Nephron (organoid): ENCODE measurements around the gene MRPL19.

Source experiments
- H3K27ac Mint-ChIP-seq, 3 experiments: 2 replicates each; pipeline ENCODE4 v1.8.0; 2020; ENCODE audit warnings: mixed read lengths in 3 of 3, mild to moderate bottlenecking in 2 of 3, moderate library complexity in 1 of 3
- H3K27me3 Mint-ChIP-seq: 2 replicates; pipeline ENCODE4 v1.8.0; 2021; ENCODE audit warnings: low read depth, mild to moderate bottlenecking, moderate library complexity, mixed read lengths
- H3K36me3 Mint-ChIP-seq: 2 replicates; pipeline ENCODE4 v1.8.0; 2020; ENCODE audit warnings: low read depth, mixed read lengths
- H3K4me1 Mint-ChIP-seq: 2 replicates; pipeline ENCODE4 v1.8.0; 2020; ENCODE audit warnings: mixed read lengths
- H3K4me3 Mint-ChIP-seq, 3 experiments: 2 replicates each; pipeline ENCODE4 v1.8.0; 2020; ENCODE audit warnings: mild to moderate bottlenecking in 3 of 3, mixed read lengths in 3 of 3, moderate library complexity in 2 of 3
- H3K9me3 Mint-ChIP-seq: 2 replicates; pipeline ENCODE4 v1.8.0; 2020; ENCODE audit warnings: mixed read lengths
- CTCF ChIP-seq, 3 experiments: fragments of 200-600 bp; sonication (generic); IDR thresholded peaks; one replicate each; pipeline ENCODE4 v1.5.0; 2021; ENCODE audit warnings: antibody characterized with exemption in 3 of 3; ENCODE audit not compliant: unreplicated experiment in 3 of 3

The MRPL19 gene

GRCh38 chr2:75602724-75603342 lies 43.8 kb upstream of the MRPL19 start:
- Mint-ChIP-seq H3K4me1 (peaks cover 10% of the 10 kb centered on the region), H3K36me3 (no peaks in the 10 kb centered on the region), H3K4me3 (no peak overlapping the region), H3K27me3 (peaks cover 5% of the 10 kb centered on the region), H3K27ac (no peak overlapping the region), H3K9me3 (no peaks in the 10 kb centered on the region)
- TF ChIP-seq CTCF (IDR thresholded peaks at IDR 0.05; ENCODE audit: unreplicated experiment in 3 of 3), result no peak

GRCh38 chr2:75603477-75603876 lies 43.1 kb upstream of the MRPL19 start:
- Mint-ChIP-seq H3K4me1 (peaks cover 15% of the 10 kb centered on the region), H3K27ac (no peak overlapping the region), H3K27me3 (peaks cover 5% of the 10 kb centered on the region), H3K36me3 (no peaks in the 10 kb centered on the region), H3K4me3 (no peak overlapping the region), H3K9me3 (no peaks in the 10 kb centered on the region)
- no peak for TF ChIP-seq CTCF (IDR thresholded peaks at IDR 0.05; ENCODE audit: unreplicated experiment in 3 of 3)

- Mint-ChIP-seq H3K4me3 (no peak overlapping the region), H3K27ac (no peak overlapping the region), H3K27me3 (peaks cover 12% of the 10 kb centered on the region), H3K4me1 (peaks cover 23% of the 10 kb centered on the region), H3K36me3 (no peaks in the 10 kb centered on the region), H3K9me3 (no peaks in the 10 kb centered on the region)
- TF ChIP-seq CTCF (IDR thresholded peaks at IDR 0.05; ENCODE audit: unreplicated experiment in 3 of 3), result no peak
Measured at GRCh38 chr2:75604484-75604883, 42.1 kb upstream of the MRPL19 start.

- peaks cover 12% of the 10 kb centered on the region for H3K27me3 Mint-ChIP-seq
- peak overlapping the region; percentile 56 to 83 (median 82) for H3K27ac Mint-ChIP-seq
- no peak overlapping the region for H3K4me3 Mint-ChIP-seq
- no peaks in the 10 kb centered on the region for H3K9me3 Mint-ChIP-seq
- H3K4me1 Mint-ChIP-seq, result peaks cover 23% of the 10 kb centered on the region
- no peaks in the 10 kb centered on the region for H3K36me3 Mint-ChIP-seq
- TF ChIP-seq CTCF (IDR thresholded peaks at IDR 0.05; ENCODE audit: unreplicated experiment in 3 of 3), result no peak
Measured at GRCh38 chr2:75605770-75606529, 40.6 kb upstream of the MRPL19 start.

- TF ChIP-seq CTCF (IDR thresholded peaks at IDR 0.05; ENCODE audit: unreplicated experiment in 3 of 3), result no peak
- Mint-ChIP-seq H3K27ac (peak overlapping the region; percentile 56 to 83 (median 82)), H3K36me3 (no peaks in the 10 kb centered on the region), H3K9me3 (no peaks in the 10 kb centered on the region), H3K27me3 (peaks cover 16% of the 10 kb centered on the region), H3K4me3 (no peak overlapping the region), H3K4me1 (peaks cover 23% of the 10 kb centered on the region)
Measured at GRCh38 chr2:75606761-75607399, 39.7 kb upstream of the MRPL19 start.
